SK-N-SH (cell line): ENCODE data around the gene CYP2W1.

ENCODE experiments used
- CTCF ChIP-seq: fragments of 200-600 bp; sonication (generic); IDR thresholded peaks from 2 replicates; pipeline ENCODE4 v1.6.1; 2017; ENCODE audit warnings: antibody characterized with exemption, mild to moderate bottlenecking, moderate library complexity
- JUND ChIP-seq: IDR thresholded peaks from 2 replicates; pipeline ENCODE4 v1.4.0; 2012
- PBX3 ChIP-seq: IDR thresholded peaks from 2 replicates; pipeline ENCODE4; 2012
- POLR2AphosphoS5 ChIP-seq: IDR thresholded peaks from 2 replicates; pipeline ENCODE4 v1.6.1; 2012; ENCODE audit warnings: low read depth, low read length
- RAD21 ChIP-seq: IDR thresholded peaks from 2 replicates; pipeline ENCODE4 v1.6.1; 2012; ENCODE audit warnings: mild to moderate bottlenecking, low read length
- RCOR1 ChIP-seq: fragments of 150-350 bp; IDR thresholded peaks from 2 replicates; pipeline ENCODE4 v1.6.1; 2017; ENCODE audit warnings: antibody characterized with exemption, low read length
- REST ChIP-seq: IDR thresholded peaks from 2 replicates; pipeline ENCODE4 v1.6.1; 2012; ENCODE audit warnings: mild to moderate bottlenecking, low read depth, low read length, moderate library complexity
- TAF1 ChIP-seq: IDR thresholded peaks from 2 replicates; pipeline ENCODE4 v1.6.1; 2012; ENCODE audit warnings: low read depth, mild to moderate bottlenecking, low read length, moderate library complexity, borderline replicate concordance
- TEAD4 ChIP-seq: IDR thresholded peaks from 2 replicates; pipeline ENCODE4 v1.4.0; 2012; ENCODE audit warnings: mild to moderate bottlenecking, borderline replicate concordance; ENCODE audit not compliant: insufficient read depth

GRCh38 chr7:1021366-1021765, 38.4 kb downstream of the CYP2W1 start:
- TF ChIP-seq JUND: no peak
- no peak for TF ChIP-seq REST
- TF ChIP-seq CTCF: no peak
- no peak for TF ChIP-seq RAD21
- no peak for TF ChIP-seq TEAD4
- TF ChIP-seq RCOR1: no peak
- TF ChIP-seq PBX3: no peak
- no peak for TF ChIP-seq TAF1
- no peak for TF ChIP-seq POLR2AphosphoS5
